SK-N-MC (cell line): ENCODE data around the gene S100A14.

Experiments
- DNase-seq: peaks from one replicate; pipeline ENCODE4 v3.0.0-alpha.2; 2011; ENCODE audit warnings: low read depth, low spot score
- H3K27ac ChIP-seq: fragments of 200-600 bp; sonication (generic); 2 replicates; pipeline ENCODE4 v1.5.1; 2016; ENCODE audit warnings: mixed run types
- H3K36me3 ChIP-seq: fragments of 200-600 bp; sonication (generic); 2 replicates; pipeline ENCODE4 v1.6.1; 2017; ENCODE audit warnings: antibody characterized with exemption, low read length, mixed read lengths; ENCODE audit not compliant: insufficient read depth
- H3K4me3 ChIP-seq: fragments of 200-600 bp; sonication (generic); 2 replicates; pipeline ENCODE4 v1.5.1; 2016
- H3K9ac ChIP-seq: fragments of 200-600 bp; sonication (generic); 2 replicates; pipeline ENCODE4 v1.8.0; 2017; ENCODE audit warnings: mixed run types, mixed read lengths; ENCODE audit not compliant: insufficient read length
- H3K9me3 ChIP-seq: fragments of 200-600 bp; sonication (generic); 2 replicates; pipeline ENCODE4 v1.6.1; 2017; ENCODE audit warnings: low read depth, mild to moderate bottlenecking, antibody characterized with exemption, low read length, moderate library complexity, mixed read lengths
- EZH2 ChIP-seq: fragments of 200-600 bp; sonication (generic); IDR thresholded peaks from one replicate; pipeline ENCODE4 v1.6.1; 2017; ENCODE audit warnings: antibody characterized with exemption
- FOXP2 ChIP-seq: optimal IDR thresholded peaks from 2 replicates; pipeline ENCODE3; 2011; ENCODE audit warnings: mild to moderate bottlenecking, moderate library complexity; ENCODE audit not compliant: insufficient read depth; ENCODE audit errors: extremely low read length, control extremely low read depth
- POLR2AphosphoS5 ChIP-seq: IDR thresholded peaks from 2 replicates; pipeline ENCODE4 v1.6.1; 2012; ENCODE audit warnings: mild to moderate bottlenecking, low read depth, low read length, borderline replicate concordance

Gene S100A14

DNA sequence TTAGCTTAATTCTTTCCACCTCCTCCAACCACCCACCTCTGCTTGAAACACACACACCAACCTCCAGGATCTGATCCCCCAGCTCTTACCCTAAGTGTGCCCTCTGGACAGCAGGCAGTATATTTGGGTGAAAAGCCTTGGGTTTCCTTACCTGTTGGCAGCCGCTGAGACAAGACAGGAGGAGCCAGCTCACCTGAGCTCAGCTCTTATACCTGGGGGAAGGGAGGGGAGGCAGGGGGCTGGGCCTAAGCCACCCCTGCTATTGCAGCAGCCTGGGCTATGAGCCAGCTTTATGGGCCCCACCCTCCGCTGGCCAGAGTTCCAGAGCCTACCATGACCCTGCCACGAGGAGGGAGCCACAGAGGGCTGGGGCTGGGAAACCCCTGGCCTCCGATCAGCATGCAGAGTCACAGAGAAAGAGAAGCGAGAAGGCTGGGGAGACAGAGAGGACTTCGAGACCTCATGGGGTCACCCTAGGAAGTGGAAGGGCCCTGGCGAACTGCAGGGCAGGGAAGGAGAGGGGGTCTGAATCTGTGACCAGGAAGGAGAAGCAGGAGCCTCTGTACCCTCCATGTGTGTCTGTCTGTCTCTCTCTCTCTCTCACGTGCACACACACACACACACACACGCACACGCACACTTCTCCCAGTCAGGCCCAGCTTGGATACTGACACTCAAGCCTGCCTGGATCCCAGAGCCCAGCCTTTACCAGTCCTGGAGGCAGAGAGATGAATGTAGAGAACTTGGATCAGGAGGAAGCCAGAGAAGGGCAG is at the start of gene S100A14:
S100A14 (minus strand) TSS at position 182 of the 773 bp plus-strand sequence. CDS start 467 bp downstream, outside the sequence.
- H3K36me3 ChIP-seq, result no peaks in the 10 kb centered on the region
- no peaks in the 10 kb centered on the region for H3K9me3 ChIP-seq
- H3K4me3 ChIP-seq, result no peak within 1 kb of the TSS
- H3K27ac ChIP-seq, result no peak within 1 kb of the TSS
- H3K9ac ChIP-seq, result no peak within 1 kb of the TSS
- TF ChIP-seq POLR2AphosphoS5 (no peak), FOXP2 (no peak), EZH2 (no peak)
- no peak for DNase-seq

- TF ChIP-seq FOXP2 (no peak), EZH2 (no peak), POLR2AphosphoS5 (peak; percentile 13; the same call in 1 of the 2 replicates)
- Histone ChIP-seq H3K9ac (no peak overlapping the region), H3K36me3 (peaks cover 76% of the 10 kb centered on the region), H3K27ac (peak overlapping the region; percentile 85), H3K9me3 (no peaks in the 10 kb centered on the region), H3K4me3 (no peak overlapping the region)
- DNase-seq, result no peak
Observed at GRCh38 chr1:153663211-153663610, 47.1 kb upstream of the S100A14 start.

DNA sequence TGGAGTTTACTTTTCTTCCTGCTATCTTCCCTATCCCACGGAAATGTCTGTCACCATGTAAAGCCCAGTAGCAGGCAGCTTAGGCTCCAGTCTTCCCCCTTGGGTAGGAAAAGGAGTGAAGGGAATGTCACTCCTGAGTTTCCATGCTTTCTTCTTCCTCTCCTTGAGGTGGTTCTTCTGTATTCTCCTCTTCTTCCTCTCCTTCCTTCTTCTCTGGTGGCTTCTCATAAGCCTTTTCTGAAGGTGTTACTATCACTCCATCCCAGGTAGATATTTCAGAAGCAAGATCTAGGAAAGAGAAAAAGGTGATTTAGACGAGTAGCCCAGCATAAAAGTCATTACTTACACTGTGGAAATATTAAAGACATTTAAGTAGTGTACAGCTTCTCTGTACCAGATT is 46.1 kb upstream of the S100A14 start:
- no peak overlapping the region for H3K9ac ChIP-seq
- no peaks in the 10 kb centered on the region for H3K9me3 ChIP-seq
- H3K27ac ChIP-seq, result peak overlapping the region; percentile 85
- TF ChIP-seq POLR2AphosphoS5 (no peak), FOXP2 (no peak), EZH2 (no peak)
- no peak overlapping the region for H3K4me3 ChIP-seq
- H3K36me3 ChIP-seq, result peaks cover 67% of the 10 kb centered on the region
- no peak for DNase-seq

GRCh38 chr1:153661111-153661708 is 45.1 kb upstream of the S100A14 start:
- Histone ChIP-seq H3K4me3 (peak overlapping the region; percentile 33), H3K36me3 (peaks cover 56% of the 10 kb centered on the region), H3K27ac (peak overlapping the region; percentile 85), H3K9ac (peak overlapping the region; percentile 19), H3K9me3 (no peaks in the 10 kb centered on the region)
- DNase-seq, result peak; percentile 47
- TF ChIP-seq POLR2AphosphoS5 (peak; percentile 56; the same call in 1 of the 2 replicates), EZH2 (no peak)

DNA sequence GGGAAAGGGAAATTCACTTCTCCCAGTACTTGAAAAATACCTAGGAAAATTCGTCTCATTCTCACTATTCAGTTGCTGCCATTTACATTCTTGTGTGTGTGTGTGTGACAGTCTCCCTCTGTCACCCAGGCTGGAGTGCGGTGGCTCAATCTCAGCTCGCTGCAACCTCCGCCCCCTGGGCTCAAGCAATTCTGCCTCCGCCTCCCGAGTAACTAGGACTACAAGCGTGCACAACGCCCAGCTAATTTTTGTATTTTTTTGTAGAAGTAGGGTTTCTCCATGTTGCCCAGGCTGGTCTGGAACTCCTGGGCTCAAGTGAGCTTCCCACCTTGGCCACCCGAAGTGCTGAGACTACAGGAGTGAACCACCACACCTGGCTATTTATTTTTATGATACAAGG is 43.5 kb upstream of the S100A14 start:
- Histone ChIP-seq H3K9me3 (no peaks in the 10 kb centered on the region), H3K27ac (no peak overlapping the region), H3K36me3 (peaks cover 41% of the 10 kb centered on the region), H3K4me3 (peak overlapping the region; percentile 99), H3K9ac (peak overlapping the region; percentile 91)
- DNase-seq, result no peak
- TF ChIP-seq FOXP2, result no peak
- no peak for TF ChIP-seq POLR2AphosphoS5
- TF ChIP-seq EZH2, result no peak

DNA sequence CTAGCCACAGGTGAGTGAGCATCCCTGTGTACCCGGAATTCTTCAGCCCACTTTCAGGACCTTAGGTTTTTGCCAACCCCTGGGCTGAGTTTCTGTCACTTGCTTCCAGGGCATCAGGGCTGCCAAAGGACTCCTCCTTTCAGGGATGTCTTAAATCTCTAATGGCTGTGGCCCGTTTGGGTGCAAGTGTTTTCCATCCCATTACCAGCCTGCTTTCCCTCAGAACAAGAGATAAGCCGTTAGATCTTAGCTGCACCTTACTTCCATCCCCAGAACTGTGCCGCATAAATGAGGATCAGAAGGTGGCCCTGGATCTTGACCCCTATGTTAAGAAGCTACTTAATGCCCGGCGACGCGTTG is 43.0 kb upstream of the S100A14 start:
- Histone ChIP-seq H3K4me3 (peak overlapping the region; percentile 99), H3K27ac (no peak overlapping the region), H3K9me3 (no peaks in the 10 kb centered on the region), H3K9ac (peak overlapping the region; percentile 91), H3K36me3 (peaks cover 36% of the 10 kb centered on the region)
- TF ChIP-seq EZH2 (no peak), POLR2AphosphoS5 (no peak), FOXP2 (no peak)
- DNase-seq, result no peak

DNA sequence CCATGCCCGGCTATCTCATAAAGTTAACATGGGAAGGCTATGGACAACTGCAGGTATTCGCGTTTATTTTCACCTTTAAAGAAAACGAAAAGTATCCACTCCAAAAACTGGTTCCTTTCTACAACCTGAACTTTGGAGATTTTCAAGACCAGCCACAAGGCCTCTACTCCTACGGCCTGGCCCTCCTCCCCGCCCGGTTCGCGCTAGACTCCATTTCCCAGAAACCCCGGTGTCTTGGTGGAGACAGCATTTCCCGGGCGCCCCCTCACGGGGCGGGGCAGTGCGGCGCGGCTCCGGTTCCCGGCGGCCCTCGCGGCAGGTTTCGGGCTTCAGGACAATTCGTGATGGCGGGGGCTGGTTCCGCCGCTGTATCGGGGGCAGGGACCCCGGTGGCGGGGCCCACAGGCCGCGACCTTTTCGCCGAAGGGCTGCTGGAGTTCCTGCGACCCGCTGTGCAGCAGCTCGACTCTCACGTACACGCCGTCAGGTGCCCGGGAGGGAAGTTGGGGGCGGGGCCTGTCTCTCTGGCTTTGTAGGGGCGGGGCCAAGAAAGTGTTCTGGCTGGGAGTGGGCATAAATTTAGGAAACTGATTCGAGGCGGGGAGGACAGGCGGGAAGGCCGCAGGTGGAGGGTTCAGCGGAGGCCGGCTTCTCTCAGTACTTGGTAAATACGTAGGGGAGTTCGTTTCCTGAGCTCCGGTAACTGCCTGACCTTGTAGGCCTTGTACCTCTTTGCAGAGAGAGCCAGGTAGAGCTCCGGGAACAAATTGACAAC is 42.5 kb upstream of the S100A14 start, which contains the start of gene SNAPIN:
SNAPIN (plus strand) TSS at position 304 of the 775 bp plus-strand sequence; CDS start at position 345, 41 bp downstream.
- DNase-seq, result no peak
- peak within 1 kb of the TSS; percentile 76 for H3K27ac ChIP-seq
- H3K36me3 ChIP-seq, result peaks cover 30% of the 10 kb centered on the region
- H3K4me3 ChIP-seq, result peak within 1 kb of the TSS; percentile 99
- peak within 1 kb of the TSS; percentile 91 for H3K9ac ChIP-seq
- no peaks in the 10 kb centered on the region for H3K9me3 ChIP-seq
- peak; percentile 89 for TF ChIP-seq POLR2AphosphoS5
- TF ChIP-seq FOXP2, result no peak
- TF ChIP-seq EZH2, result no peak

DNA sequence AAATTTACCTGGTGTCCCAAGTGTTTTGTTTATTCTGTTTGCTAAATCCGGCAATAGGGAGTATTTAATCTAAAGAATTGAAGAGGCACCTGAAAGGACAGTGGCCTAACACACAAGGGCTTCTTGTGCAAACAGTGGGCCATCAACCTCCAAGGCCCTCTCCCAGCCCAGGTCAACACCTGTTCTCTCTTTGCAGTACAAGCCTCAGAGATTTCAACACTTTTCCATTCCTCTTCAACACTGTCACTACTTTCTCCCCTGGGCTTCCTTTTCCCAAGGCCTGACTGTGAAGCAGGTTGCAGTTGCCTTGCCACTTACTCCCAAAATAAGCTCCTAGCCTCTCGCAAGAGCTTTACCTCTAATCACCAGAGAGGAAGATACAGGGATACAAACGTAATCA is 39.2 kb upstream of the S100A14 start:
- TF ChIP-seq POLR2AphosphoS5 (no peak), FOXP2 (no peak), EZH2 (no peak)
- DNase-seq, result no peak
- Histone ChIP-seq H3K27ac (no peak overlapping the region), H3K4me3 (no peak overlapping the region), H3K9me3 (no peaks in the 10 kb centered on the region), H3K36me3 (no peaks in the 10 kb centered on the region), H3K9ac (no peak overlapping the region)
